ENCODE results near the gene NUBP1. TPM values are rescaled to one million over a fixed set of nuclear protein-coding genes. Genes with fewer than 3 reads are reported as not detected.
"Not testable (repeated sequence)": the region's sequence is repeated elsewhere in the genome, so short reads cannot be mapped to it uniquely, and the experiment has no call there.

Gene NUBP1
- polyA plus RNA-seq, 3 donors: 52.8 to 56.6 (median 54.3) TPM

DNA sequence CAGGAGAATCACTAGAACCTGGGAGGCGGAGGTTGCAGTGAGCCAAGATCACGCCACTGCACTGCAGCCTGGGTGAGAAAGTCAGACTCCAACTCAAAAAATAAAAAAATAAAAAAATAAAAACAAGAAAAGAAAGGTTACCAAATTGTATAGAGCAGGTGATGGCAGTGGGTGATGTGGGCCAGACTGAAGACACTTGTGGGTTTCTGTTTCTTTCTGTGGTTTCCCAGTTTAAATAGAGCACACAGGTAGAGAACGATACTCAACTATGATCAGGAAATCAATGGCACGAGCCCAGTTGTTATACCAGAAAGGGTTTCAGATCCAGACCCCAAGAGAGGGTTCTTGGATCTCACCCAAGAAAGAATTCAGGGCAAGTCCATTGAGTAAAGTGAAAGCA, 32.6 kb downstream of the NUBP1 start:
- Histone ChIP-seq H4K20me1 (ENCODE audit: insufficient read depth, low read length) (no peaks in the 10 kb centered on the region), H3K4me3 (replicated peaks in 1 of 3; ENCODE audit: low read depth in 2 of 3, low read length in 3 of 3) (no peak overlapping the region), H3K27ac (ENCODE audit: low read depth in 1 of 2, low read length in 2 of 2) (no peak overlapping the region), H3K36me3 (replicated peaks in 1 of 2; ENCODE audit: control insufficient read depth in 1 of 2, insufficient read depth in 2 of 2, low read length in 2 of 2) (no peaks in the 10 kb centered on the region), H3K27me3 (ENCODE audit: control insufficient read depth in 2 of 2, insufficient read depth in 2 of 2, low read length in 2 of 2) (no peaks in the 10 kb centered on the region), H3K9ac (ENCODE audit: insufficient read depth, low read length, poor library complexity, severe bottlenecking) (no peak overlapping the region), H3K4me2 (replicated peaks; ENCODE audit: extremely low read depth, low read length, poor library complexity, severe bottlenecking) (no peak overlapping the region), H2AFZ (ENCODE audit: insufficient read depth, low read depth, low read length, poor library complexity, severe bottlenecking) (no peak overlapping the region), H3K4me1 (ENCODE audit: control insufficient read depth in 1 of 2, insufficient read depth in 2 of 2, low read length in 2 of 2) (peaks cover 27 to 28% of the 10 kb centered on the region in 2 donors), H3K9me3 (replicated peaks in 1 of 2; ENCODE audit: control insufficient read depth in 1 of 2, insufficient read depth in 1 of 2, low read length in 2 of 2) (no peaks in the 10 kb centered on the region), H3K79me2 (ENCODE audit: insufficient read depth, low read length) (no peaks in the 10 kb centered on the region)
- TF ChIP-seq, protein P1, sequence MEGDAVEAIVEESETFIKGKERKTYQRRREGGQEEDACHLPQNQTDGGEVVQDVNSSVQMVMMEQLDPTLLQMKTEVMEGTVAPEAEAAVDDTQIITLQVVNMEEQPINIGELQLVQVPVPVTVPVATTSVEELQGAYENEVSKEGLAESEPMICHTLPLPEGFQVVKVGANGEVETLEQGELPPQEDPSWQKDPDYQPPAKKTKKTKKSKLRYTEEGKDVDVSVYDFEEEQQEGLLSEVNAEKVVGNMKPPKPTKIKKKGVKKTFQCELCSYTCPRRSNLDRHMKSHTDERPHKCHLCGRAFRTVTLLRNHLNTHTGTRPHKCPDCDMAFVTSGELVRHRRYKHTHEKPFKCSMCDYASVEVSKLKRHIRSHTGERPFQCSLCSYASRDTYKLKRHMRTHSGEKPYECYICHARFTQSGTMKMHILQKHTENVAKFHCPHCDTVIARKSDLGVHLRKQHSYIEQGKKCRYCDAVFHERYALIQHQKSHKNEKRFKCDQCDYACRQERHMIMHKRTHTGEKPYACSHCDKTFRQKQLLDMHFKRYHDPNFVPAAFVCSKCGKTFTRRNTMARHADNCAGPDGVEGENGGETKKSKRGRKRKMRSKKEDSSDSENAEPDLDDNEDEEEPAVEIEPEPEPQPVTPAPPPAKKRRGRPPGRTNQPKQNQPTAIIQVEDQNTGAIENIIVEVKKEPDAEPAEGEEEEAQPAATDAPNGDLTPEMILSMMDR (IDR thresholded peaks at IDR 0.05): no peak
- DNase-seq: no peak
- H3K27ac Mint-ChIP-seq: no peak overlapping the region
- no peaks in the 10 kb centered on the region for H3K36me3 Mint-ChIP-seq
- intact Hi-C loops (cut with micrococcal nuclease): no loop called here
- H3K4me1 Mint-ChIP-seq: peaks cover 30% of the 10 kb centered on the region
- H3K27me3 Mint-ChIP-seq (ENCODE audit: low read depth in 3 of 3): no peaks in the 10 kb centered on the region
- H3K4me3 Mint-ChIP-seq: no peak overlapping the region
- peaks cover 0 to 6% (median 0%) of the 10 kb centered on the region in 7 donors for H3K9me3 Mint-ChIP-seq
- 100% methylated on average over 1 of the region's 4 CpGs for WGBS (ENCODE audit: insufficient coverage)

DNA sequence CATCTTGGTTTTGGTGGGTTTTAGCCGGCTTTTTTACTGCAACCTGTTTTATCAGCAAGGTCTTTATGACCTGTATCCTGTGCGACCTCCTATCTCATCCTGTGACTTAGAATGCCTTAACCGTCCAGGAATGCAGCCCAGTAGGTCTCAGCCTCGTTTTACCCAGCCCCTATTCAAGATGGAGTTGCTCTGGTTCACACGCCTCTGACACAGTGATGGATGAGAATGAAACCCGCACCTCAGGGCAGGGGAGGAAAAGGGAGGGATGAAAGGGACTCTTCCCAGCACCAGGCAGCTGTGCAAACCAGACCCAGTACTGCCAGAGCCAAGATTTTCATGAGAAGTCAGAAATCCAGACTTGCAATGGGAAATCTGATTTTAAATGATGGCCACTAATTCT, 33.3 kb downstream of the NUBP1 start:
- not testable (repeated sequence) for H3K4me2 ChIP-seq (replicated peaks; ENCODE audit: extremely low read depth, low read length, poor library complexity, severe bottlenecking); H3K4me3 Mint-ChIP-seq

More for the DNA sequence above, 33.3 kb downstream of the NUBP1 start:
- DNase-seq; H3K9me3 ChIP-seq (replicated peaks in 1 of 2; ENCODE audit: control insufficient read depth in 1 of 2, insufficient read depth in 1 of 2, low read length in 2 of 2); H3K27ac ChIP-seq (ENCODE audit: low read depth in 1 of 2, low read length in 2 of 2); H3K9ac ChIP-seq (ENCODE audit: insufficient read depth, low read length, poor library complexity, severe bottlenecking); H3K9me3 Mint-ChIP-seq; intact Hi-C loops (cut with micrococcal nuclease); H3K4me3 ChIP-seq (replicated peaks in 1 of 3; ENCODE audit: low read depth in 2 of 3, low read length in 3 of 3); H3K79me2 ChIP-seq (ENCODE audit: insufficient read depth, low read length); H3K36me3 ChIP-seq (replicated peaks in 1 of 2; ENCODE audit: control insufficient read depth in 1 of 2, insufficient read depth in 2 of 2, low read length in 2 of 2); H3K36me3 Mint-ChIP-seq; H2AFZ ChIP-seq (ENCODE audit: insufficient read depth, low read depth, low read length, poor library complexity, severe bottlenecking); H3K27me3 ChIP-seq (ENCODE audit: control insufficient read depth in 2 of 2, insufficient read depth in 2 of 2, low read length in 2 of 2); H3K27me3 Mint-ChIP-seq (ENCODE audit: low read depth in 3 of 3); H4K20me1 ChIP-seq (ENCODE audit: insufficient read depth, low read length); H3K27ac Mint-ChIP-seq: not testable (repeated sequence)
- H3K4me1 Mint-ChIP-seq: peaks cover 24% of the 10 kb centered on the region
- 71% methylated on average over 4 of the region's 6 CpGs for WGBS (ENCODE audit: insufficient coverage)
- H3K4me1 ChIP-seq (ENCODE audit: control insufficient read depth in 1 of 2, insufficient read depth in 2 of 2, low read length in 2 of 2): peaks cover 20 to 21% of the 10 kb centered on the region in 2 donors
